MG63 (cell line): Measurements from ENCODE around the gene IMP4. TPM values are rescaled to one million over a fixed set of nuclear protein-coding genes. Genes with fewer than 3 reads are reported as not detected.
A peak's percentile ranks its signal among the peaks of the same experiment; 100 is the strongest.

Source experiments
- DNase-seq: peaks from one replicate; pipeline ENCODE4 v3.0.0-alpha.2; 2020
- H3K27me3 ChIP-seq: fragments of 250-450 bp; sonication (Bioruptor Pico); 2 replicates; pipeline ENCODE4 v1.5.1; 2020; ENCODE audit warnings: mild to moderate bottlenecking, moderate library complexity
- H3K36me3 ChIP-seq: fragments of 250-450 bp; sonication (Bioruptor Pico); 2 replicates; pipeline ENCODE4 v1.5.1; 2020; ENCODE audit warnings: mild to moderate bottlenecking, moderate library complexity
- H3K4me3 ChIP-seq: fragments of 250-450 bp; sonication (Bioruptor Pico); 2 replicates; pipeline ENCODE4 v1.5.1; 2020; ENCODE audit warnings: mild to moderate bottlenecking, moderate library complexity
- H3K9me3 ChIP-seq: fragments of 250-450 bp; sonication (Bioruptor Pico); 2 replicates; pipeline ENCODE4 v1.5.1; 2020; ENCODE audit warnings: mild to moderate bottlenecking, moderate library complexity
- total RNA-seq: library from RNA; depleted of rRNA; stranded (reverse); fragments of >200 nt; shearing (Covaris generic); gene quantifications from 2 replicates; pipeline ENCODE4 v1.2.3, GENCODE V29; 2014; ENCODE audit warnings: low replicate concordance

The IMP4 gene
- total RNA-seq, 1 experiment from 2014 or later = 115 TPM

- no peak for DNase-seq
- H3K9me3 ChIP-seq = no peaks in the 10 kb centered on the region
- H3K4me3 ChIP-seq = no peak overlapping the region
- H3K27me3 ChIP-seq = no peaks in the 10 kb centered on the region; the same call in 1 of the 2 replicates
- H3K36me3 ChIP-seq = peaks cover 49% of the 10 kb centered on the region
Observed at GRCh38 chr2:130346741-130347066, 4.0 kb downstream of the IMP4 start.

DNA sequence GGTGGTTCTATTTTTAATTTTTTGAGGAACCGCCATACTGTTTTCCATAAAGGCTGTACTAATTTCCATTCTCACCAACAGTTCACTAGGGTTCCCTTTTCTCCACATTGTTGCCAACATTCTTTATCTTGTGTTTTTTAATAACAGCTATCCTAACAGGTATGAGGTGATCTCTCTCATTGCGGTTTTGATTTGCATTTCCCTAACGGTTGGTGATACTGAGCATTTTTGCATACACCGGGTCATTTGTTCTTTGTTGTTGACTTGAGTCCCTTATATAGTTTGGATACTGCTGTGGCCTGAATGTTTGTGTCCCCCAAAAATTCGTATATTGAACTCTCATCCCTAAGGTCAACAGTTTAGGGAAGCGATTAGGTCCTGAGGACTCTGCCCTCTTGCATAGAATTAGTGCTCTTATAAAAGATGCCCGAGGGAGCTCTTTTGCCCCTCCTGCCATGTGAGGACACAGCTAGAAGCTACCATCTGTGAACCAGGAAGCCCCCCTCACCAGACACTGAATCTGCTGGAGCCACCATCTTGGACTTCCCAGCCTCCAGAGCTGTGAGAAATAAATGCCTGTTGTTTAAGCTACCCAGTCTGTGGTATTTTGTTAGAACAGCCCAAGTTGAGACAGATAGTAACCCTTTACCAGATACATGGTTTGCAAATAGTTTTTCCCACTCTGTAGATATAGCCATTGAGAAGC, 4.7 kb downstream of the IMP4 start:
- no peaks in the 10 kb centered on the region for H3K9me3 ChIP-seq
- DNase-seq = no peak
- peaks cover 49% of the 10 kb centered on the region for H3K36me3 ChIP-seq
- no peaks in the 10 kb centered on the region; the same call in 1 of the 2 replicates for H3K27me3 ChIP-seq
- no peak overlapping the region for H3K4me3 ChIP-seq

DNA sequence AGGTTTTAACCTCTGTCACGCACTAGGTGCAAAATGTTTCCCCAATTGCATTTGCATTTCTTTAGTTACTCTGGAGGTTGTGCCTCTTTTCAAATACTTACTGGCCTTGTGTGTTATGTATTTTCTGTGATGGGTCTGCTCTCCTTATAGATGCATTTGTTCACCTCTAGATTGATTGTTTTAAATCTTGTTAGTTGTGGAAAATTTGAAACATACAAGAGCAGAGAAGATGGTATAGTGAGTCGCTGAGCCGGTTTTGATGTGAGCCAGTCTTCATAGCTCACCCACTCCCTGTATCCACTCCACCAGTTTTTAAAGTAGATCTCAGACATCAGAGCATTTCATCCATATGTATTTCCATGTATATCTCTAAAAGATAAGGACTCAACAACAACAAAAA, 6.5 kb downstream of the IMP4 start:
- Histone ChIP-seq H3K4me3 (no peak overlapping the region), H3K27me3 (no peaks in the 10 kb centered on the region; the same call in 1 of the 2 replicates), H3K36me3 (peaks cover 43% of the 10 kb centered on the region), H3K9me3 (no peaks in the 10 kb centered on the region)
- DNase-seq = no peak

GRCh38 chr2:130351711-130352110, 9.0 kb downstream of the IMP4 start:
- peaks cover 18% of the 10 kb centered on the region for H3K36me3 ChIP-seq
- H3K4me3 ChIP-seq = no peak overlapping the region
- no peaks in the 10 kb centered on the region; the same call in 1 of the 2 replicates for H3K27me3 ChIP-seq
- H3K9me3 ChIP-seq = no peaks in the 10 kb centered on the region
- DNase-seq = no peak

- no peaks in the 10 kb centered on the region; the same call in 1 of the 2 replicates for H3K27me3 ChIP-seq
- H3K4me3 ChIP-seq = no peak overlapping the region
- no peaks in the 10 kb centered on the region for H3K9me3 ChIP-seq
- no peak for DNase-seq
- H3K36me3 ChIP-seq = peaks cover 12% of the 10 kb centered on the region
Observed at GRCh38 chr2:130352237-130352636, 9.5 kb downstream of the IMP4 start.

DNA sequence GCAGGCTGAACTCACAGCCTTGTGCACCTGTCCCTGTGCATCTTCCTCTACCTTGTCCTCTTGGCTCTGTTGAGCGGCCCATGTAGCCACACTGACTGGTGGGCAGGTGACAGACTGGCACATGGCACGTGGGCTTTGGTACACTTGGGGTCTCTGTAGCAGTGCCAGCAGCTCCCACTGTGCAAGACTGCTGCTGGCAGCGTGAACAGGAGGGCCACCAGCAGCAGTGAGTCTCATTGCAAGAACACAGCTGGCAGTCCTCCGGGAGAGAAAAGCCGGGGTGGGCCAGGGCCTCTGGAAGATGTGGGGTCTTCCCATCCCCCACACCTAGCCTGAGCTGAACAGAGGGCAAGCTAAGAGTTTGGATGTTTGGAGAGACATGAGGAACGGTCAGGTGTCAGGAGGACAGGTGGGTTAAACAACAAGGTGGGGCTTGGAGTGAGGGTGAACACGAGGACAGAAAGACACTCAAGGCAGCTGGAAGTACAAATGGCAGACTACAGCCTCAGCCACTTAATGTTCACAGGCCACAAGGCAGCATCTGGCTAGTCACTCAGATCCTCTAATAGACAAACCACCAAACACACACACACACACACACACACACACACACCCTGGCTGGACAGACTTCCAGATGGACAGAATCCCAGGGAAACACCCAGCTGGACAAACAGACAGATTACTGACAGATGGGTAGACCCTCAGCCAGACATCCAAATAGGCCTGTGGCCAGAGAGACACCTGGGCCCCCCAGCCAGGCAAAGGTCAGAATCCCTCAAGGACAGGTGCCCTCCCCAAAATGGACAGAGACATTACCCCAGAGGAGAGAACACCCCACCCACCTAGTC, 10.8 kb downstream of the IMP4 start:
- Histone ChIP-seq H3K4me3 (no peak overlapping the region), H3K27me3 (no peaks in the 10 kb centered on the region; the same call in 1 of the 2 replicates), H3K36me3 (peaks cover 2% of the 10 kb centered on the region), H3K9me3 (no peaks in the 10 kb centered on the region)
- no peak for DNase-seq

GRCh38 chr2:130354139-130354428, 11.4 kb downstream of the IMP4 start:
- no peak overlapping the region for H3K4me3 ChIP-seq
- H3K27me3 ChIP-seq = no peaks in the 10 kb centered on the region; the same call in 1 of the 2 replicates
- no peaks in the 10 kb centered on the region for H3K9me3 ChIP-seq
- peaks cover 1% of the 10 kb centered on the region for H3K36me3 ChIP-seq
- no peak for DNase-seq

DNA sequence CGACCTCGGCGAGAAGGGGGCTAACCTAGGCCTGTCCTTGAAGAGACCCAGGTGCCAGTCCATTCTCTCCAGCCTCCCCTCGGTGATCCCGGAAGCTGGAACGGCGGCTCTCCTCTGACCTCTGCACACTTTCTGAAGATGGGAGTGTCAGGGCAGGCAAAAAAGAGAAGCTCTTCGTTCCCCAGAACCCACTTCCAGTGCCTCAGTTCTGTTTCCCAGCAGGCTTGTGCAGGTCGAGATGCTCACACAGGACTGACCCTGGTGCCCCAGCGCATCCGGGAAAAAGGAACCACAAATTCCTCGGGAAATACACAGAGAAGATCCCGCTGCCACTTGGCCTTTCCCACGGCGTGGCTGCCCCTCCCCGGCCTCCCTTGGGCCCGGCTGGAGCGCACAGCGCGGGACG, 12.5 kb downstream of the IMP4 start:
- Histone ChIP-seq H3K27me3 (no peaks in the 10 kb centered on the region; the same call in 1 of the 2 replicates), H3K4me3 (peak overlapping the region; percentile 65), H3K36me3 (no peaks in the 10 kb centered on the region), H3K9me3 (no peaks in the 10 kb centered on the region)
- no peak for DNase-seq

DNA sequence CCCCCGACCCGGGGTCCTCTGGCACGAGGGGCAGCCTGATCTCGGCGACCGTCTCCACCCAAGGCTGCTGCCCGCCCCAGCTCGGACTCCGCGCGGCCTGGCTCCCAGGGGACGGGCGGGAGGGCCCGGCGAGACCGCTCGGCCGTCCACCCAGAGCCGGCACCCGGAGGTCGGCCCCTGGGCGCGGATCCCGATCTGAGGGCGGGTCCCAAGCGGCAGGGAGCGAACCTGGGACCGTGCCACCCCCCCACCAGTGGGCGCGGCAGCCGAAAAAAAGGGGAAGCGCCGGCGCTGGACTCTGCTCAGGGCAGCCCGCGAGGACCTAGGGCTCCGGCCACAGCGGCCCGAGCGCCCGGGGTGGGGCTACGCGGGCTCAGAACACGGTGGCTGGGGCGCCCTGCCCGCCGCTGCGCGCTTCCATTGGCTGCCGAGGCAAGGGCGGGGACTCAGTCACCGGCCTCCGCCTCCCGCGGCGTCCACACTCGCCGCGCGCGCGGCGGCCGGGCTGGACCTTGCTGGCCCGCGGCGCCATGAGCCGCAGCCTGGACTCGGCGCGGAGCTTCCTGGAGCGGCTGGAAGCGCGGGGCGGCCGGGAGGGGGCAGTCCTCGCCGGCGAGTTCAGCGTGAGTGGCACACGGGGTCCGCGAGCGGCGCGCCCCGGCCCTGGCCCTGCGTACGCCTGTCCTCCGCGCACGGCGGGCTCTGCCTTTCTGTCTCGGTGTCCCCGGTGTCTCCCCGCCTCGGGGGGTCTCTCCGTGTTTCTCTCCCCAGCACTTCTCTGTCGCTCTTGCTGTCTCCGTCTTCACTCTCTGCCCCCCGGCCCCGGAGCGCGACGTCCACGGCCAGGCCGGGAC, 13.1 kb downstream of the IMP4 start, which contains the start of gene PTPN18:
PTPN18 (plus strand) TSS at position 479 of the 854 bp plus-strand sequence; CDS start at position 531, 52 bp downstream.
- H3K9me3 ChIP-seq = no peaks in the 10 kb centered on the region
- no peaks in the 10 kb centered on the region for H3K27me3 ChIP-seq
- DNase-seq = peak; percentile 89
- H3K4me3 ChIP-seq = peak within 1 kb of the TSS; percentile 65
- no peaks in the 10 kb centered on the region for H3K36me3 ChIP-seq

- Histone ChIP-seq H3K4me3 (no peak overlapping the region), H3K9me3 (no peaks in the 10 kb centered on the region), H3K36me3 (no peaks in the 10 kb centered on the region), H3K27me3 (no peaks in the 10 kb centered on the region)
- no peak for DNase-seq
Observed at GRCh38 chr2:130357864-130358263, 15.2 kb downstream of the IMP4 start.

- DNase-seq = no peak
- Histone ChIP-seq H3K9me3 (no peaks in the 10 kb centered on the region), H3K36me3 (no peaks in the 10 kb centered on the region), H3K27me3 (no peaks in the 10 kb centered on the region), H3K4me3 (no peak overlapping the region)
Observed at GRCh38 chr2:130358420-130359350, 16.0 kb downstream of the IMP4 start.

DNA sequence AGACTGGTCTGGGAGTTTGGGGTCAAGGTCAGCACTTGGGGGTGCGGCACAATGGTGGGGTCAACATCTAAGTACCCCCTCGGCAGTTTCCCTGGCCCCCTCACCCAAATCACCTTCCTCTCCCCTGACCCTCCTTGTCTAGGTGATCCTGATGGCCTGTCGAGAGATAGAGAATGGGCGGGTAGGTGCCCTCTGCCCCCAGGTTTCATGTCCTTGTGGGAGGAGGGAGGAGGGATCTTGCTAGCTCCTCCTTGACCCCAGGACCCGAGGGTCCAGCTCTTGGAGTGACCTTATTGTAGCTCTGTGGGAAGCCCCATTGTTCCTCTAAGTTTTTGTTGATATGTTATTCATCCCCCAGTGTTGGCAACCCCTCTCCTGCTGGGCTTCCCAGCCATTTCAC, 16.8 kb downstream of the IMP4 start:
- H3K36me3 ChIP-seq = no peaks in the 10 kb centered on the region
- H3K9me3 ChIP-seq = no peaks in the 10 kb centered on the region
- H3K27me3 ChIP-seq = no peaks in the 10 kb centered on the region
- no peak overlapping the region for H3K4me3 ChIP-seq
- DNase-seq = no peak

- Histone ChIP-seq H3K9me3 (peaks cover 3% of the 10 kb centered on the region; the same call in 1 of the 2 replicates), H3K27me3 (no peaks in the 10 kb centered on the region), H3K4me3 (no peak overlapping the region), H3K36me3 (no peaks in the 10 kb centered on the region)
- no peak for DNase-seq
Observed at GRCh38 chr2:130363479-130363878, 20.8 kb downstream of the IMP4 start.

DNA sequence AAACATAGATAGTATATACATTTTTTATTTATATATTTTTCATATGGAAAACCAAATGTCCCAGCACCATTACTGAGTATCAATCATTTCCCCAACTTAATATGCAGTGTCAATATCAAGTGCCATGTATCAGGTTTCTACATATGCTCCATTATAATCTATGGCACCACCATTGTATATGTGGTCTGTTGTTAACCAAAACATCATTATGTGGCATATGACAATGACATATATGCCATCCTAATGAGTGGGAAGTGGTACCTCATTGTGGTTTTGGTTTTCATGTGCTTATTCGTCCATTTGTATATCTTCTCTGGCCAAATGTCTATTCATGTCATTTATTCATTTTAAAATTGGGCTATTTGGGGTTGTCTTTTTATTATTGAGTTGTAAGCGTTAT, 22.4 kb downstream of the IMP4 start:
- H3K27me3 ChIP-seq = no peaks in the 10 kb centered on the region
- peaks cover 3% of the 10 kb centered on the region; the same call in 1 of the 2 replicates for H3K9me3 ChIP-seq
- DNase-seq = no peak
- H3K36me3 ChIP-seq = no peaks in the 10 kb centered on the region
- no peak overlapping the region for H3K4me3 ChIP-seq

DNA sequence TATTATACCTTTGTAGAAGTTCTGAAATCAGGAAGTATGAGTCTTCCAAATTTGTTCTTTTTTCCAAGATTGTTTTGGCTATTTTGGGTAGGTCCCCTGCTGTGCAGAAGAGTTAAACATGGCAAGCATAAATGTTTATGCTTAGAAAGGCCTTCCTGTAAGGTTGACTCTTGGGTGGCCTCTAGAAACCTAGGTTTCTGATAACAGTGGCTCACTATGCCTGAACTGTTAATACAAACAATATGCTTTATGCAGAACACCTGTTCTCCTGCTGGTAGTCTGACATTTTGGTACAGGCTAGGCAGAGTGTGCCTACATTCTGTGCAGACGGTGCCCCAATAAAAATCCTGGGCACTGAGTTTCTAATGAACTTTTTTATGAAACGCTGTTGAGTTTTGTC, 23.3 kb downstream of the IMP4 start:
- 0 out of 2 replicates have a peak, but pooled peaks cover 4% of the 10 kb centered on the region for H3K36me3 ChIP-seq
- no peak overlapping the region for H3K4me3 ChIP-seq
- peaks cover 3% of the 10 kb centered on the region; the same call in 1 of the 2 replicates for H3K9me3 ChIP-seq
- DNase-seq = no peak
- no peaks in the 10 kb centered on the region for H3K27me3 ChIP-seq

- Histone ChIP-seq H3K27me3 (no peaks in the 10 kb centered on the region), H3K36me3 (peaks cover 4% of the 10 kb centered on the region; the same call in 1 of the 2 replicates), H3K4me3 (no peak overlapping the region), H3K9me3 (peaks cover 3% of the 10 kb centered on the region; the same call in 1 of the 2 replicates)
- DNase-seq = no peak
Observed at GRCh38 chr2:130366720-130367119, 24.0 kb downstream of the IMP4 start.
